ENCODE measurements around the gene CDH8. TPM values are rescaled to one million over a fixed set of nuclear protein-coding genes. Genes with fewer than 3 reads are reported as not detected.
"Not testable (repeated sequence)": the region's sequence is repeated elsewhere in the genome, so short reads cannot be mapped to it uniquely, and the experiment has no call there.

The CDH8 gene
- total RNA-seq, 1 experiment from 2014 or later: 2.5 TPM

DNA sequence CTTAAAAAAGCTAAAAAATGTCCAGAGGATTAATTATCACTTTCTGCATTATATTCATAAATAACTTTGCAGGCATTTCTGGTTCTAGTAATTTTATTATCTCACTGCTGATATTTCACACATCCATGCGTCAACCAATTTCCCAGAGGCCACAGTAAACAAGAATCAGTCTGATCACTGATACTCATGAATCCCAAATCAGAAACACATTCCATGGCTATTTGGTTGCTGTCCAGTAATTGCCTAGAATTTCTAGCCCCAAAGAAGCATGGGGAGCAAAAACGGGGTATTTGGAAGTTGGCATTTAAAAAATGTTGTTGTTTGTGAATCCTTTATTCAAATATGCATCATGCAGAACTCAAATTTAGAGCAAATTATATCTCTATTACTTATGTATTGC, 244.8 kb downstream of the CDH8 start:
- TF ChIP-seq YY1 (IDR thresholded peaks at IDR 0.05; ENCODE audit: extremely low read depth, insufficient replicate concordance, low read depth, low read length) (no peak), SIN3A (IDR thresholded peaks at IDR 0.05; ENCODE audit: low read depth) (no peak), RAD21 (IDR thresholded peaks at IDR 0.05; ENCODE audit: low read depth) (no peak), ZFX (IDR thresholded peaks at IDR 0.05) (no peak), POLR2A (IDR thresholded peaks at IDR 0.05; ENCODE audit: borderline replicate concordance, extremely low read depth, insufficient read depth, insufficient read length) (no peak), SRF (IDR thresholded peaks at IDR 0.05; ENCODE audit: low read depth) (no peak), SP1 (IDR thresholded peaks at IDR 0.05; ENCODE audit: low read depth) (no peak), EZH2phosphoT487 (IDR thresholded peaks at IDR 0.05; ENCODE audit: borderline replicate concordance) (no peak)
- TF ChIP-seq, protein P1, sequence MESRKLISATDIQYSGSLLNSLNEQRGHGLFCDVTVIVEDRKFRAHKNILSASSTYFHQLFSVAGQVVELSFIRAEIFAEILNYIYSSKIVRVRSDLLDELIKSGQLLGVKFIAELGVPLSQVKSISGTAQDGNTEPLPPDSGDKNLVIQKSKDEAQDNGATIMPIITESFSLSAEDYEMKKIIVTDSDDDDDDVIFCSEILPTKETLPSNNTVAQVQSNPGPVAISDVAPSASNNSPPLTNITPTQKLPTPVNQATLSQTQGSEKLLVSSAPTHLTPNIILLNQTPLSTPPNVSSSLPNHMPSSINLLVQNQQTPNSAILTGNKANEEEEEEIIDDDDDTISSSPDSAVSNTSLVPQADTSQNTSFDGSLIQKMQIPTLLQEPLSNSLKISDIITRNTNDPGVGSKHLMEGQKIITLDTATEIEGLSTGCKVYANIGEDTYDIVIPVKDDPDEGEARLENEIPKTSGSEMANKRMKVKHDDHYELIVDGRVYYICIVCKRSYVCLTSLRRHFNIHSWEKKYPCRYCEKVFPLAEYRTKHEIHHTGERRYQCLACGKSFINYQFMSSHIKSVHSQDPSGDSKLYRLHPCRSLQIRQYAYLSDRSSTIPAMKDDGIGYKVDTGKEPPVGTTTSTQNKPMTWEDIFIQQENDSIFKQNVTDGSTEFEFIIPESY (IDR thresholded peaks at IDR 0.05; ENCODE audit: extremely low read depth, insufficient replicate concordance, low read length): no peak
- TF ChIP-seq, protein P2, sequence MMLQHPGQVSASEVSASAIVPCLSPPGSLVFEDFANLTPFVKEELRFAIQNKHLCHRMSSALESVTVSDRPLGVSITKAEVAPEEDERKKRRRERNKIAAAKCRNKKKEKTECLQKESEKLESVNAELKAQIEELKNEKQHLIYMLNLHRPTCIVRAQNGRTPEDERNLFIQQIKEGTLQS (IDR thresholded peaks at IDR 0.05): no peak
- Histone ChIP-seq H4K20me1 (ENCODE audit: insufficient read depth) (no peaks in the 10 kb centered on the region), H3K9ac (ENCODE audit: low read length) (no peak overlapping the region), H3K4me2 (ENCODE audit: low read length) (no peak overlapping the region), H3K4me1 (ENCODE audit: control insufficient read depth in 1 of 2, insufficient read depth in 2 of 2, low read length in 2 of 2) (no peaks in the 10 kb centered on the region), H2AFZ (ENCODE audit: low read depth, low read length, poor library complexity, severe bottlenecking) (no peak overlapping the region), H3K27me3 (ENCODE audit: insufficient read depth, low read length) (no peaks in the 10 kb centered on the region), H3K4me3 (replicated peaks in 1 of 2; ENCODE audit: low read depth in 1 of 2, low read length in 2 of 2) (no peak overlapping the region), H3K9me3 (ENCODE audit: control insufficient read depth in 1 of 2, insufficient read depth in 1 of 2, low read depth in 1 of 2, low read length in 2 of 2) (peaks cover 7 to 9% of the 10 kb centered on the region in 2 experiments; a peak in 2 of 4 replicates), H3K79me2 (ENCODE audit: insufficient read depth, low read length) (no peaks in the 10 kb centered on the region), H3K36me3 (ENCODE audit: control insufficient read depth in 1 of 2, insufficient read depth in 2 of 2, low read length in 2 of 2) (no peaks in the 10 kb centered on the region), H3K27ac (ENCODE audit: low read depth, low read length) (no peak overlapping the region), H3K9me2 (ENCODE audit: insufficient read depth) (no peaks in the 10 kb centered on the region)
- RAD21 ChIA-PET (ENCODE audit: low non-redundant PET in 1 of 2, low total read pairs in 2 of 2, uncharacterized antibody in 2 of 2, unreplicated experiment in 2 of 2): no interaction called here
- POLR2A ChIA-PET: no interaction called here
- no TSS peak for BruUV-seq (replicated peaks)
- ATAC-seq (no peak), DNase-seq (ENCODE audit: low read depth, low spot score) (no peak)
- CTCF ChIA-PET: no interaction called here
- intact Hi-C loops (cut with micrococcal nuclease): no loop called here

DNA sequence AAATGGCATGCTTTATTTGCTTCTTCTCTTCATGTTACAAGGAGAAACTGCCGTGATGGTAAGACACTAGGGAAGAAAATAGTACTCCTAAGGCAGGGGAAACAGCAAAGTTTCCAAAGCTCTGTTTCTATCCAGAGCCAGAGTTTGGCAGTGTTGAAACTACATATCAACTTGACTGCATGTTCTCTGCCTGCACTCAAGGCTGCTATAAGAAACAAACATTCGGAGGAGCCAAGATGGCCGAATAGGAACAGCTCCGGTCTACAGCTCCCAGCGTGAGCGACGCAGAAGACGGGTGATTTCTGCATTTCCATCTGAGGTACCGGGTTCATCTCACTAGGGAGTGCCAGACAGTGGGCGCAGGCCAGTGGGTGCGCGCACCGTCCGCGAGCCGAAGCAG, 254.4 kb downstream of the CDH8 start:
- POLR2A ChIA-PET; H3K9ac ChIP-seq (ENCODE audit: low read length); H3K9me2 ChIP-seq (ENCODE audit: insufficient read depth); H3K36me3 ChIP-seq (ENCODE audit: control insufficient read depth in 1 of 2, insufficient read depth in 2 of 2, low read length in 2 of 2); H3K27ac ChIP-seq (ENCODE audit: low read depth, low read length); H3K4me2 ChIP-seq (ENCODE audit: low read length); DNase-seq (ENCODE audit: low read depth, low spot score); ATAC-seq; H4K20me1 ChIP-seq (ENCODE audit: insufficient read depth); BruUV-seq (replicated peaks); intact Hi-C loops (cut with micrococcal nuclease); RAD21 ChIA-PET (ENCODE audit: low non-redundant PET in 1 of 2, low total read pairs in 2 of 2, uncharacterized antibody in 2 of 2, unreplicated experiment in 2 of 2); CTCF ChIA-PET; H3K79me2 ChIP-seq (ENCODE audit: insufficient read depth, low read length); H3K4me3 ChIP-seq (replicated peaks in 1 of 2; ENCODE audit: low read depth in 1 of 2, low read length in 2 of 2); H3K27me3 ChIP-seq (ENCODE audit: insufficient read depth, low read length); H2AFZ ChIP-seq (ENCODE audit: low read depth, low read length, poor library complexity, severe bottlenecking); H3K4me1 ChIP-seq (ENCODE audit: control insufficient read depth in 1 of 2, insufficient read depth in 2 of 2, low read length in 2 of 2): not testable (repeated sequence)
- H3K9me3 ChIP-seq (ENCODE audit: control insufficient read depth in 1 of 2, insufficient read depth in 1 of 2, low read depth in 1 of 2, low read length in 2 of 2): peaks cover 0 to 14% of the 10 kb centered on the region in 2 experiments; a peak in 2 of 4 replicates
